GM19372 (cell line): ENCODE measurements around the gene GATD1.

ENCODE experiments used
- ATAC-seq: cut with Tn5 transposase; IDR thresholded peaks from one replicate; pipeline ENCODE4 v1.9.1; 2021; ENCODE audit warnings: mild to moderate bottlenecking, low read depth, moderate library complexity; ENCODE audit not compliant: unreplicated experiment

The GATD1 gene

DNA sequence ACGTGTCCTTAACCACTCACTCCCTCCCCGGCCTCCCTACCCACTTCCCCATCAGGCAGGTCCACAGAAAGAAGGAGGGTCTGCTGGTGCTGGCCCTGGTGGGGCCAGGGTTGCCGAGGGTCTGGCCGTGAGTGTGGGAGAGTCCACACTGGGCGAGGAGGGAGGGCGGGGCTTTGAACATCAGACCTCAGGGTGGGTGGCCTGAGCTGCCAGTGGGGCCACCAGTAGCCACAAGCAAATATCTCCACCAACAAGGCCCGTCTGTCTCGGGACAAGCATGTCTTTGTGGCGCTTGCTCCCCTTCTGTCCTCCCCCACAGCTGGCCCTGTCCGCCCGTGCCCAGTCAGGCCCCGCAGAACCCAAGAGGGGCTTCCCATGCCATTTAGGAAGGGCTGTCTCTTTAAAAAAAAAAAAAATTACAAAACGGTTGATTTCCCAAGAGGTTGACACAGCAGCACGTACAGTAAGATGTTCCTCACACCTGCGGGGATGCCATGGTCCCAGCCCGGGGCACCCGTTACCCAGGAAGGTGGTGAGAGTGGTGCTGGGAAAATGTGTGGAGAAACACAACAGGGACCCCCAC is 47.7 kb downstream of the GATD1 start:
- ATAC-seq, result no peak

DNA sequence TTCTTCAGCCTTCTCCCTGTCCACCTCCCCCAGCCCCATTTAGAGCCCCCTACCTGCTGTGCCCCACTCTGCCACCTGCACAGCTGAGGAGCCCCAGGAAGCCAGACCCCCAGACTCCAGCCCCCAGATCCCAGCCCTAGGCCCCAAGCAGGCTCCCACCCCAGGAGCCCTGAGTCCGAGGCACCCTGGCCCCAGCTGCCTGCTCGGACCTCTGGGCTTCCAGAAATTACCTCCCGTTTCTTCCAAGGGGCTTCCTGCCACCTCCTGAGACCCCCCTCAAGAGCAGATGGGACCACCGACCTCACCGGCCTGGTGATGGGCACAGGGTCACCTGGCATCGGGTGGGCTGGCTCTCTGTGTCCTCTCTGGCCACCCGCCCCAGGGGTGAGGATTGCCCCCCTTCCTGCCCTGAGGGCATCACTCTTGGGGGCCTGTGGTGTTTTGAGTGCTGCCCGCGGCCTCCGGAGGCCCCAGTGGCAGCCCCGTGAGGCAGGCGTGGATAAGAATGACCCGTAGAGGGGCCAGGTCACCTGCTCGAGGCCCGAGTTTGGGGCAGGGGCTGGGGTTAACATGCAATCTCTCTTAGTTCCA is 48.3 kb downstream of the GATD1 start:
- ATAC-seq, result no peak

DNA sequence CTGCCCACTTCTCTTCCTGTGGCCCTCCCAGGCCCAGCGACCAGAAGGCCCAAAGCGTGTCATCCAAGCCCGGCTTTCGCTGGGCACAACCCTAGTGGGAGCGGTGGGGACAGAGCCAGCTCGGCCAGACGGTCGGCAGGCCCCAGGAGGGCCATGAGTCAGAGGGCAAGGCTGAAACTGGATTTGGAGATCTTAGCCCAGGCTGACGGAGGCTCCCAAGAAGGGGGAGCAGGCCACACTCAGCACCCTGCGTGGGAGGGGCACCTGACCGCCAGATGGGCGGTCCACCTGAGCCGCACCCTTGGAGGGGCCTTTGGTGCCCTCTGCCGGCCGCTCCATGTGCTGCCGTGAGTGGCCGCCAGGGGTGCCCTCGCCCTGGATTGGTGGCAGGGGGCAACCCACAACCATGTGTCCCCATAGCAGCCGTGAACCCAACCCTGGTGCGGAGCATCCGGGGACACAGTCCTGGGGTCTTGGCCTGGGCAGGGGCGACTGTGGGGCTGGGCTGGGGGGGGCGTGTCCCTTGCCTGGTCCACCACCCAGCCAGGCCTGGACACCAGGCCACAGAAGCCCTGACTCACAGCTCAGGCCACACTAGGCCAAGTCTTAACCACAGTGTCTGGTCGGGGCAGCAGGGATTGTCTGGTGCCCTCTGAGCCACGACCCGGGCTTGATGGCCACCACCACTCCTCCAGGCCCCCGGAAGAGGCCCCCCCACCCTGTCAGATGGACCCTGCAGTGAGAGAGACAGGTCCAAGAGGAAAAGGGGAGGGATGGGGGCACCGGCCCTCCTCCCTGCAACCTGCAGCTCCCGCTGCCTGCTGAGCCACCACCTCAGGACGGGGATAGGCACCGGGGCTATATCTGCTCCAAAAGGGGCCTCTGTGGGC is 49.2 kb downstream of the GATD1 start:
- peak; percentile 62 for ATAC-seq

DNA sequence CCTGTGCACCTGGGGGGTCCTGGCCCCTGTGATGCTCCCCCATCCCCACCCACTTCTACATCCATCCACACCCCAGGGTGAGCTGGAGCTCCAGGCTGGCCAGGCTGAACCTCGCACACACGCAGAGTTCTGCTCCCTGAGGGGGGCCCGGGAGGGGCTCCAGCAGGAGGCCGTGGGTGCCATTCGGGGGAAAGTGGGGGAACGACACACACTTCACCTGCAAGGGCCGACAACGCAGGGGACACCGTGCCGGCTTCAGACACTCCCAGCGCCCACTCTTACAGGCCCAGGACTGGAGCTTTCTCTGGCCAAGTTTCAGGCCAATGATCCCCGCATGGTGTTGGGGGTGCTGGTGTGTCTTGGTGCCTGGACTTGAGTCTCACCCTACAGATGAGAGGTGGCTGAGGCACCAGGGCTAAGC is 50.0 kb downstream of the GATD1 start:
- no peak for ATAC-seq

DNA sequence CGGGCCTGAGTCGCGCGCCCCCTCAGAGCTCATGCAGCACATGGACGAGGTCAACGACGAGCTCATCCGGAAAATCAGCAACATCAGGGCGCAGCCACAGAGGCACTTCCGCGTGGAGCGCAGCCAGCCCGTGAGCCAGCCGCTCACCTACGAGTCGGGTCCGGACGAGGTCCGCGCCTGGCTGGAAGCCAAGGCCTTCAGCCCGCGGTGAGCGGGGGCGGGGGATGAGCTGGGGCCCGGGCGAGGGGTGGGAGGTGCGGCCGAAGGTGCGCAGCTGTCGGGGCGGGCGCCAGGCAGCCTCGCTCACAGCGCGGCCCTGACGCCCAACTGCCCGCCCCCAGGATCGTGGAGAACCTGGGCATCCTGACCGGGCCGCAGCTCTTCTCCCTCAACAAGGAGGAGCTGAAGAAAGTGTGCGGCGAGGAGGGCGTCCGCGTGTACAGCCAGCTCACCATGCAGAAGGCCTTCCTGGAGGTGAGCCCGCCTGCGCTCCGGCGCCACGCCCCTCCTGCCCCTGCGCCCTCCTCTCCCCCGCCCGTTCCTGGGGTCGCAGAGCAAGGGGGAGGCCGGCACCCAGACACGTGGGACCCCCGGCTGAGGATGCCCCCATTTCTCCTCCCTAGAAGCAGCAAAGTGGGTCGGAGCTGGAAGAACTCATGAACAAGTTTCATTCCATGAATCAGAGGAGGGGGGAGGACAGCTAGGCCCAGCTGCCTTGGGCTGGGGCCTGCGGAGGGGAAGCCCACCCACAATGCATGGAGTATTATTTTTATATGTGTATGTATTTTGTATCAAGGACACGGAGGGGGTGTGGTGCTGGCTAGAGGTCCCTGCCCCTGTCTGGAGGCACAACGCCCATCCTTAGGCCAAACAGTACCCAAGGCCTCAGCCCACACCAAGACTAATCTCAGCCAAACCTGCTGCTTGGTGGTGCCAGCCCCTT is 50.7 kb downstream of the GATD1 start:
- ATAC-seq, result no peak

DNA sequence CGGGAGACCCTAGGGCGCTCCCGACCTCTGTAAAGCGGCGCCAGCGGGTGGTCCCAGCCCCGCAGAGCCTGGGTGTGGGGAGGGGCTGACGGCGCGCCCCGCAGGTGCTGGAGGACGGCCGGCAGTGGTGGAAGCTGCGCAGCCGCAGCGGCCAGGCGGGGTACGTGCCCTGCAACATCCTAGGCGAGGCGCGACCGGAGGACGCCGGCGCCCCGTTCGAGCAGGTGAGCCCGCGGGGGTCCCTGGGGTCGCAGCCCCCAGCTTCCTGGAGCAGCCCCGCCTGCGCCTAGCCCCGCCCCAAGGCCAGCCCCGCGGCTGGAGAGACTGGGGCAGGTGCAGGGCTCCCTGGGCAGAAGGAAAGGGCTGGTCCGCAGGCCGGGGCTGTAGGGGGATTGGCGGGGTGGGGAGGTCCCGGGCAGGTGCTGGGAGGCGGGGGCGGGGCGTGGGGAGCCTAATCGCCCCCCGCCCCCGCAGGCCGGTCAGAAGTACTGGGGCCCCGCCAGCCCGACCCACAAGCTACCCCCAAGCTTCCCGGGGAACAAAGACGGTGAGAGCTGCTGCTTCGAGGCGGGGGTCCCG is 51.6 kb downstream of the GATD1 start:
- ATAC-seq, result no peak

DNA sequence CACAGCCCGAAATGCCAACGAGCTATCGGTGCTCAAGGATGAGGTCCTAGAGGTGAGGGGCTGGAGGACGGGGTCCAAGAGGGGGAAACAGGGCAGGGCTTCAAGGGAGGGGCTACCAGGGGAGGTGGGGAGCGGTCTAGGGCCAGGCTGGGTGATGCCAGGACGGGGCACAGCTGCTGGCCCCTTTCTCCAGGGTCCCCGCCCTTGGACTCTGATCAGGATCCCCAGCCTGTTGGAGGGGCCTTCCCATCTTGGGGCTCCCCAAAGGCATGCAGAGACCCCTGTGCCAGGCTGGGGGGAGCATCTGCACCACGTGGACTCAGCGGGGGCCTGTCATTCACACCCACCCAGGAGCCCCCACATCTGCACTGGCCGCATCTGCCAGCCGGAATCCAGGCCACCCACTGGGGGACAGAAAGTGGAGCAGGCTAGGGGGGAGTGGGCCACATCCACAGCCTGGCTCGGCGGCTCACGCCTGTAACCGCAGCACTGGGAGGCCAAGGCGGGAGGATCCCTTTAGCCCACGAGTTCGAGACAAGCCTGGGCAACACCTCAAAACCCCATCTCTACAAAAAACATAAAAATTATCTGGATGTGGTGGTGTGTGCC is 52.4 kb downstream of the GATD1 start:
- no peak for ATAC-seq

DNA sequence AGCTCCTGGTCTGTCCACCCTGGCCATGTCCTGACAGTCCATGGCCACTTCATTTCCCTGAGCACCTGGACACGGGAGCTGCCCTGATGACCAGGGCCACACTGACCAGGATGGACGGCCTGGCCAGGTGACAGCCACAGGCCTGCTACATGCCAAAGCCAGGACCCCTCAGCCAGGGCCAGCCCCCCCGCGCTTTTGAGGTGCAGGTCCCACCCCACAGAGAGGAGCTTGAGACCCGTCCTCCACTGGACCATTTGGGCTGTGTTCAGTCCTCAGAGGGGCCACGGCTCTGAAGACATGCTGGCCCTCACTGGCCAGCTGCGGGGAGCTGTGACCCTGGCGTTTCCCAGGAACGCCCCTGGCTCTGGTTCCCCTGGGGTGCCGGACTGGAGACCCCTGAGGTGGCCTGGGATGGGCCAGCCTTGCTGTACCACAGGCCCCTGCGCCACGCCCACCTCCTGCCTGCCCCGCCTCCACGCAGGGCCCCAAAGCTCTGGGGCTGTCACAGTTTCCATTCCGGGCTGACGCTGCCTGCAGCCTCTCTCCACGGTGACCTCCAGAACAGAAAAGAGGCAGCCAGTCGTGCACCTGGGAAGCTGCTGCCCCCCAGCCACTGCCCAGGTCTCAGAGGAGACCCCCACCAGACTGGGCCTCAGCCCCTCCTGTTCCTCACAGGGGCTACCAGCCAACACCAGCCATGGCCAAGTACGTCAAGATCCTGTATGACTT is 53.1 kb downstream of the GATD1 start:
- ATAC-seq, result no peak

DNA sequence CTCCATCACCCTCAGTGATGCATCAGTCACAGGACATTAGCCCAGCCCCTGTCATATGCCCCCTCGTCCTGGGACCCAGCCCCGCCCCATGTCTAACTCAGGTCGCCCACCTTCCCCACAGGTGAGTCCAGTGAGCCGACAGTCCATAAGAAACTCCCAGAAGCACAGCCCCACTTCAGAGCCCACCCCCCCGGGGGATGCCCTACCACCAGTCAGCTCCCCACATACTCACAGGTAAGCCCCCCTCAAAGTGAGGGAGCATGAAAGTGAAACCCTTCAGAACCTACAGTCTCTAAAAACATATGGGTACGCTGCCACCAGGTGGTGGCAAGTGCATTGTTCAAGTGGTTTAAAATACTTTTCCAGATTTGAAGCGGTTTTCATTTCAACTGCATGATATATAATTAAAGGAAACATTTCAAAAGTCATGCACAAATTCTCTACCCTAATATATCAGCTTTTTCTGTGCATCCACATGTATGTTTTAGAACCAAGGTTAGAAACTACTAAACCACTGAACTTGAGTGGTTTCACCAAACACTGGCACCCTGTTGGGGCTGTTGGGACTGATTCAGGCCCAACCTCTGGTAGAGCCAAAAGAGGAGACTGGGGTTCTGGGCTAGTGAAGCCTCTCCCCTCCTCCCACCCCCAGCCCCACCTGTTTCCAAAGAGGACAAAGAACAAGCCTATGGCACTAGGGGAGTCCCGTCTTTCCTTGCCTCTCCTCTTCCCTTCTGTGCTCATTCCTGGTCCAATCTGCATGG is 54.0 kb downstream of the GATD1 start:
- ATAC-seq, result no peak

DNA sequence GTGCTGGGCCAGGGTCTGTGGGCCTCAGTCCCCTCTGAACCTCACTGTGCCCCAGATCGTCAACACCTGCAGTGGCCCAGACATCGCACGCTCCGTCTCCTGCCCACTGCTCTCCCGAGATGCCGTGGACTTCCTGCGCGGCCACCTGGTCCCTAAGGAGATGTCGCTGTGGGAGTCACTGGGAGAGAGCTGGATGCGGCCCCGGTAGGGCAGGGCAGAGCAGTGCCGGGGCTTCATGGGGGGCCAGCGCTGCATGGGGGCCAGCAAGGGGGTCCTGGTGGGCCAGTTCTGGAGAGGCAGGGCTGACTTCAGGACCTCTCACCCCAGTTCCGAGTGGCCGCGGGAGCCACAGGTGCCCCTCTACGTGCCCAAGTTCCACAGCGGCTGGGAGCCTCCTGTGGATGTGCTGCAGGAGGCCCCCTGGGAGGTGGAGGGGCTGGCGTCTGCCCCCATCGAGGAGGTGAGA is 54.9 kb downstream of the GATD1 start:
- no peak for ATAC-seq

DNA sequence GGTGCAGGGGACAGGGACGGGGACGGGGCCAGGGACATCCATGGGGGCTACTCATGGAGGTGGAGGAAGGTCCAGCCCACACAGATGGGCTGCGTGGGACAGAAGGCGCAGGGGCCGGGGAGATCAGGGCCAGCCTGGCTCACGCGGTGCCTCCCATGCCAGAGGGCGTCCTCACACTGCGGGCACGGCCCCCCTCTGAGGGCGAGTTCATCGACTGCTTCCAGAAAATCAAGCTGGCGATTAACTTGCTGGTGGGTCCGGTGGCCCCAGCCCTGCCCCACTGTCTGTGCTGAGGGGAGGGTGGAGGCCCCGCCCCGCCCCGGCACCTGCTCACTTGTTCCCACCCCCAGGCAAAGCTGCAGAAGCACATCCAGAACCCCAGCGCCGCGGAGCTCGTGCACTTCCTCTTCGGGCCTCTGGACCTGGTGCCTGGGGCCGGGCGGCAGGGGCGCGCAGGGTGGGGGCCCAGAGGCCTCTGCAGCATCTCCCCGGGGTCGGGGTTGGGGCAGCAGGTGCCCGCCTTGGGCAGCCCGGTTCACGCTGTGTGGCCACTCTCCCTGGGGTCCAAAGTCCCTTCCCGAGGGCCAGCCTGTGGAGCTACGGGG is 55.4 kb downstream of the GATD1 start:
- ATAC-seq, result no peak

DNA sequence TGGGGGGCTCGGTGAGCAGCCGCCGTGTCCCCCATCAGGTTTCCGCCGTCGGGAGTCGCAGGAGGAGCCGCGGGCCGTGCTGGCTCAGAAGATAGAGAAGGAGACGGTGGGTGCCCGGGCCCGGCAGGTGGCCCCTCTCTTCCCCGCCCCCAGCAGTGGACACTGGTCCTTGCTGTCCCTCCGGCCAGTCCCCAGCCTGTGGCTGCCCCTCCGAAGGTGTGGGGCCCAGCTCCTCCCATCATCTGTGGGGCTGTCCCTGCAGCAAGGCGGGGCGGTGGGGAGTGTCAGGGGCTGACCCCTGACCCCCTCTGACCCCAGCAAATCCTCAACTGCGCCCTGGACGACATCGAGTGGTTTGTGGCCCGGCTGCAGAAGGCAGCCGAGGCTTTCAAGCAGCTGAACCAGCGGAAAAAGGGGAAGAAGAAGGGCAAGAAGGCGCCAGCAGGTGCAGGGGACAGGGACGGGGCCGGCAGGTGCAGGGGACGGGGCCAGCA is 56.0 kb downstream of the GATD1 start:
- no peak for ATAC-seq

DNA sequence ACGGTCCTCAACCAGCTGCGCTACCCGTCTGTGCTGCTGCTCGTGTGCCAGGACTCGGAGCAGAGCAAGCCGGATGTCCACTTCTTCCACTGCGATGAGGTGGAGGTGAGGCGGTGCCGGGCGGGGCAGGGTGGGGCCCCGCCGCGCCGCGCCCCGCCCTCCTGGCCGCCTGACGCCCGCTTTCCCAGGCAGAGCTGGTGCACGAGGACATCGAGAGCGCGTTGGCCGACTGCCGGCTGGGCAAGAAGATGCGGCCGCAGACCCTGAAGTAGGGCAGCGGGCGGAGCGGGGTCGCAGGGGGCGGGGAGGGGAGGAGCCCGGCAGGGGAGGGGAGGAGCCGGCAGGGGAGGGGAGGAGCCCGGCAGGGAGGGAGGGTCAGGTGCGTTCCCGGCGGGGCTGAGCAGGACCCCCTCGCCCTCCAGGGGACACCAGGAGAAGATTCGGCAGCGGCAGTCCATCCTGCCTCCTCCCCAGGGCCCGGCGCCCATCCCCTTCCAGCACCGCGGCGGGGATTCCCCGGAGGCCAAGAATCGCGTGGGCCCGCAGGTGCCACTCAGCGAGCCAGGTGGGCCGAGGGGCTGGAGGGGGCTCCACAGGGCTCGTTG is 56.5 kb downstream of the GATD1 start:
- no peak for ATAC-seq

DNA sequence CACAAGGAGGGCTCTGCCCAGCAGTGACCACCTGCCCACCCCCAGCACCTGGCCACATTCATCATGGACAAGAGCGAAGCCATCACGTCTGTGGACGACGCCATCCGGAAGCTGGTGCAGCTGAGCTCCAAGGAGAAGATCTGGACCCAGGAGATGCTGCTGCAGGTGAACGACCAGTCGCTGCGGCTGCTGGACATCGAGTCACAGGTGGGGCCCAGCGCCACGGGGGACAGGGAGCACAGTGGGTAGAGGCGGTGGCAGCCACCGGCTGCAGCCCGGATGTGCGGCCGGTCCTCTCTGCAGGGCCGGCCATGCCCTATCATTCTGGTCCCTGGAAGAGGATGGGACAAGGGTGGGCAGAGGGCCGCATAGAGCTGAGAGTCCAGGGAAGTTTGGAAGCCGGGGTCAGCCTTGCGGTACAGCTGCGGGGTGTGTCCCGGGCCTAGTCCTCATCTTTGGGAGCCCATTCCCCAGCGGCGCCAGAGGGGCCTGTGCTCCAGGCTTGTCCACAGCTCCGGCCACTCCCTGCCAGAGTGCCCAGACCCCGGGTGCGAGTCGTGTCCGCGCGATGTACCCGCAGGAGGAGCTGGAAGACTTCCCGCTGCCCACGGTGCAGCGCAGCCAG is 57.2 kb downstream of the GATD1 start:
- no peak for ATAC-seq

DNA sequence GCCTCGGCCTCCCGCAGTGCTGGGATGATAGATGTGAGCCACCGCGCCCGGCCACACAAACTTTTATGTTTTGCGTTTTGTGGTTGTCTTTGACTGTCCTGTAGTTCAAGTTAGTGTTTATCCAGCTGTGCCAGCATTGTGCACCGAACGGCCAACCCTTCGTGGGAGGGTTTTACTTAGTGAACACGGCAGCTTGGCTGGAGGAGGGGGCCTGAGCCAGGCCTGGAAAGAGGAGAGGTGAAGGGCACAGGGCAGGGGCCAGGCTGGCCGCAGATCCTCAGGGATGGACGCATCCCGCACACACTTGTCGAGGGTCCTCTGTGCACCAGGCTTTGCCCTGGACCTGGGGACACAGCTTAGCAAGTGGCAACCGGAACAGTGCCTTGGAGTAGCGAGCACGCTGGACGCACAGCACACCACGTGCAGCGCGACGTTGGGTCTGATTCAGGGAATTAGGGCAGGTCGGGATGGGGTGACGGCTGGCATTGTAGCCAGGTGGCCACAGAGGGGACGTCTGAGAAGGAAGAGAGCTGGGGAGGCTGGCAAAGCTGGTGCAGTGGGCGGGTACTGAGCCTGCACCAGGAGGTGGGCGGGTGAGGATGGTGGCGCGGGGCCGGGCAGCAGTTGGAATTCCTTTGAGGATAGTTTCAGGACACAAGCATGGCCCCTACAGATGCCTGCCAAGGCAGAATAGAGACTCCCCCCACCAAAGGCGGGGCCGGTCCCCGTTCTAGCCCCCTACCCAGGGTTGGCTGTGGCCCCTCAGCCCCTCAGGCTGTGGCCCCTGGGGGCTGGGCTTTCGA is 57.9 kb downstream of the GATD1 start:
- ATAC-seq, result no peak
